HL-60/S4 (cell line): Measurements from ENCODE around the gene RARB.

ENCODE experiments used
- in situ Hi-C: fragments of 300-500 bp; cut with MboI; formaldehyde crosslinking; loops from 2 replicates; pipeline ENCODE4 v1.14.3; 2022; ENCODE audit warnings: low sequenced_read_pairs

The RARB gene

DNA sequence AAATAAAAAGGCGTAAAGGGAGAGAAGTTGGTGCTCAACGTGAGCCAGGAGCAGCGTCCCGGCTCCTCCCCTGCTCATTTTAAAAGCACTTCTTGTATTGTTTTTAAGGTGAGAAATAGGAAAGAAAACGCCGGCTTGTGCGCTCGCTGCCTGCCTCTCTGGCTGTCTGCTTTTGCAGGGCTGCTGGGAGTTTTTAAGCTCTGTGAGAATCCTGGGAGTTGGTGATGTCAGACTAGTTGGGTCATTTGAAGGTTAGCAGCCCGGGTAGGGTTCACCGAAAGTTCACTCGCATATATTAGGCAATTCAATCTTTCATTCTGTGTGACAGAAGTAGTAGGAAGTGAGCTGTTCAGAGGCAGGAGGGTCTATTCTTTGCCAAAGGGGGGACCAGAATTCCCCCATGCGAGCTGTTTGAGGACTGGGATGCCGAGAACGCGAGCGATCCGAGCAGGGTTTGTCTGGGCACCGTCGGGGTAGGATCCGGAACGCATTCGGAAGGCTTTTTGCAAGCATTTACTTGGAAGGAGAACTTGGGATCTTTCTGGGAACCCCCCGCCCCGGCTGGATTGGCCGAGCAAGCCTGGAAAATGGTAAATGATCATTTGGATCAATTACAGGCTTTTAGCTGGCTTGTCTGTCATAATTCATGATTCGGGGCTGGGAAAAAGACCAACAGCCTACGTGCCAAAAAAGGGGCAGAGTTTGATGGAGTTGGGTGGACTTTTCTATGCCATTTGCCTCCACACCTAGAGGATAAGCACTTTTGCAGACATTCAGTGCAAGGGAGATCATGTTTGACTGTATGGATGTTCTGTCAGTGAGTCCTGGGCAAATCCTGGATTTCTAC lies at the start of gene RARB:
TSS of gene RARB (plus strand) at position 322 of the 847 bp plus-strand sequence. CDS start at position 791, 469 bp downstream.
- in situ Hi-C loops = no loop called here

DNA sequence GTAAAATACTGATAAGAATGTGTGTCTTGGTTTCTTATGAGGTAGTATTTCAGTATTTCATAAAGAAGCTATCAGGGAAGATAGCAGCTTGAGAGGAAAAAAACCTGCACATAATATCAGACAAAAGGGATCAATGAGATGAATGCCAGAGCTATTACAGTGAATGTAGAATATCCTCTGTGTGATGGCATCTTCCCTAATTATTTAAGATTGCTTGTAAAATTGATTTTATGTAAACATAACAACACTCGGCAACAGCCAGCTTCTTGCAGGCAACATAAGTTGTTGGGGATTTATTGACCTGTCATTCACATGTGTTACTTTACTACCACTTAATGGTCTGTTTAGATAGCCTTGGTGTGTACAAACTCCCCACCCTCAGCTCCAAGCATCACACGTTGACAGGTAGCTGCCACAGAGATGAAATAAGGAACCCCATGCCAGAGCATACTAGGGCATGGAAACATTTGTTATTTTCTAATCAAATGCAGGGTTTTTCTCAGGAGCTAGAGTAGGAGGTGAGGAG lies 49.2 kb upstream of the RARB start:
- in situ Hi-C loops = no loop called here

DNA sequence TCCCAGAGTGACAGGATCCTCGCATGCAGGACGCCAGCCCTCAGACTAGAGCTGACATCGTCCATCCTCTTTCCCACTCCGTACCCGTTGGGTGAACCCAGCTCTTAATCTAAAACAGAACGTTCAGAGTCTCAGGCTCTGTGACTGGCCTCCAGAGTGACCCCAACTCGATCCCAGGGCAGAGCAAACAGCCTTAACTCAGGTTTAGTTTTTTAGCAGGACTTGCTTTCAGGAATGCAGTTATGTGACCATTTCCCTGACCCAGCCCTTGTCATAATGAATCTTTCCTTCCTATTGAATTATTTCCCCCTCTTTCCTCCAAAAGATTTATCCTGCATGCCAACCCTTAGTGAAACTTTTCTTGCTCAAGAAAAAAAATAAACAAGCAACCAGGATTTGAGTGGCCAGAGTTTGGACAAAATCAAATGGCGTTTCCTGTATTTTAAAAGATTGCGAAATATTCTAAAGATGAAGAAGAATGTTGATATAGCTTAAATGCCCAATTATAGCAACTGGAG lies 47.8 kb upstream of the RARB start:
- in situ Hi-C loops = no loop called here

DNA sequence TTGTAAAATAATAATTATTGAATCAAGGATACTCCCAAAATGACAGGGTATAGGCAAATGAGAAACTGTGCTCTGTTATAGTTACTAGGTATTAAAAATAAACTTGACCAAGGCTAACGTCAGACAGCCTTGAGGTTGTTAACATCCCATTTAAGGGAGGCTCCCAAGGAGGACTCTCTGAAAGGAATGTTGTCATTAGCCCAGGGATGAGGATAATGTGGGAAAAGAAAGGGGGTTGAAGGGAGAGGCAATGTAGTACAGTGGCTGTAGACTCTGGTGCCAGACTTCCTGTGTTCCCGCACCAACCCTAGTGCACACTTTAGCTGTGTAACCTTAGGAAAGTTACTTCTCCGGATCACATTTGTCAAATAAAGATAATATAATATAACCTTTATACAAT lies 47.0 kb upstream of the RARB start:
- in situ Hi-C loops = no loop called here

DNA sequence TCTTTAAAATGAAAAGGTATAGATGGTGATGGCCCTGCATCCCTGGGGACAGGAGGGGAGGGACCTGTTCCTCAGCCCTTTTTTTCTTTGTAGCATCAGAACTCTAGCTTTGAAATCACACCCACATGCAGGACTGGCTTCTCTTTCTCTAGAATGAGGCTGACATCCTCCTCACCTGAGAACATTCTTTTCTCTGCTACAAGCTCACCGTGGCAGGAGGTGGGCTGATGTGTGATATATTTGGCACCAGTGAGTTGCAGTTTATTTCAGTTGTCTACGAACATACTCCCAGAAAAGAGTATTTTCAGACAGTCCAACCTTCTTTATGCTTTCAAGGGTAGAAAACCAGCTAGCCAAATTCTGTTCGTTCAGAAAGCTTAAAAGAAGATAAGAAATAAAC lies 43.6 kb upstream of the RARB start:
- in situ Hi-C loops = no loop called here

DNA sequence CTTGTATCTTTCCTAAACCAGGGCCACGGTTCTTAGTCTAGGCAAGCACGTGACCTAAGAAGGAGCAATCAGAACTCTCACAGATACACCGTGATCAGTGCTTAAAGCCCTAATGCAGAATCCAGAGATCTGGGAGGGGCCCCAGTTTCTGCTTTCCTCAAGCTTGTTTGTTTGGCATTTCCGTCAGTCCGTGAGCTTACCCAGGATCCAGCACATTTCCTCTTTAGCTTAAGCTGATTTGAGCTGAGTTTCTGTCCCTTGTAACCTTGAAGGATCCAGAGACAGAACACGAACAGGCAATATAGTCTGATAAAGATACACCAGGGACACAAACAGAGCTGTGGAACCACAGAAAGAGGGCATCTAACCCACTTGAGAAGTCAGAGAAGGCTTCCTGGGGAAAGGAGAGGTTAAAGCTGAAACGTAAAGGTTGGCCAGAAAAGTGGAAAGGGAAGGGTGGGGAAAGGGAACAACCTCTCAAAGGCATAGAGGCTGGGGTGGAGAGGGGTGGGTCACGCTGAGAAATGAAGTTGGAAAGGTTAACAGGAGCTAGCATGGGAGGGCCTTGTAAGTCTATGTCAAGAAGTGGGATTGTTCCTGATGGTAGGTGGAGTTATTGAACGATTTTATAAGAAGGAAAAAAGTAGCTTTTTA lies 42.1 kb upstream of the RARB start:
- in situ Hi-C loops = no loop called here

DNA sequence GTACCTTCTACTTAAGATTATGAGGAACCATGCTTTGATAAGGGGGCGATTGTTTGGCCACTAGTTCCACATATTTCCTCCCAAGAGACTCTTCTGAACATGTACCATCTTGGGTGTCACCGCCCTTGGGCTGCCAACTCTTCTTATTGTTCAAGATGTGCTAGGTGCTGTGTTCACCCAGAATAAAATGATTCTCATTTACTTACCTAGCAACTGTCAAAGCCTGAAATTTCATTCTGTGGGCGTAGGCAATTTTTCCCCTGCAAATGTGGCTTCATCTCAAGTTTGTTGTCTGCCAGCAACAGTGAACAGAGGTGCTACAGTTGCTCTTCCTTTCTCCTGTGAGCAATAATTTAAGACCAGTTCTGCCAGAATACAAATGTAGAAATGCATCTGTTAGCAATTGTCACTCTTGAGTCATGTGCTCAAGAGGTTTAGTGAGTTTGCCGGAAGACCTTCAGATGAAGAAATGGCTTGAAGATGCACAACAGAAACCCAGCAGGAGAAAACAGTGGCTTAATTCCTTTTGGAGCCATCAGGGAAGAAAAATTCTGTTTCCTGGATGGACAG lies 41.3 kb upstream of the RARB start:
- in situ Hi-C loops = no loop called here

DNA sequence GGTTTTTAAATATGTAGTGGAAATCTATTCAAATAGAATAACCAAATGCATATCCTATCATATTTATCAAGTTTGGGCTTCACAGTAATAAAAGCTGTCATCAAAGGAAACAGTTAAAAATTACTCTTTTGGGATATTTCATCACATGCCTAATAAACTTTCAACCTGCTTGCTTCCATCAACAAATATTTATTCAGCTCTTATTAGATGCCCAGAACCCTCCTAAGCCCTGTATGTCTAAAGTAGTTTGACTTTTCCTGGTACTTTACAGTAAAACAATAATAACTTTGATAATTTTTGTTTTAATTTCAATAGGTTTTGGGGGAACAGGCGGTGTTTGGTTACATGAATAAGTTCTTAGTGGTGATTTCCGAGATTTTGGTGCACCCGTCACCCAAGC lies 37.5 kb upstream of the RARB start:
- in situ Hi-C loops = no loop called here

DNA sequence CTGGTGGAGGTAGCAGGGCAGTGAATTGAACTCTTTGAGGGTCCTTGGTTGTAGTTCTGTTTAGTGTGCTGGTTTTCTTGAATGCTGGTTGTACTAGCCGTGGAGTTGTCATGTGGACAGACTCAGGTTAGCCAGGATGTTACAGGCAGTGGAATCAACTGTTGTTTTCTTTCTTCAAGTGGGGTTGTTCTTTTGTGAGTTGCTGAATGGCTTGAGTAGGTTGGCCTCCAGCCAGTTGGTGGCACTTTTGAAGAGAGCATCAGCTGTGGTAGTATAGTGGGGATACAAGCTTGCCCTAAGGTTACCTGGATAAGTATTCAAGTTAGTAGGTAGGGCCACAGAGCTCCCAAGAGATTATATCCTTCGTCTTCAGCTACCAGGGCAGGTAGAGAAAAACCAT lies 31.8 kb upstream of the RARB start:
- in situ Hi-C loops = no loop called here

DNA sequence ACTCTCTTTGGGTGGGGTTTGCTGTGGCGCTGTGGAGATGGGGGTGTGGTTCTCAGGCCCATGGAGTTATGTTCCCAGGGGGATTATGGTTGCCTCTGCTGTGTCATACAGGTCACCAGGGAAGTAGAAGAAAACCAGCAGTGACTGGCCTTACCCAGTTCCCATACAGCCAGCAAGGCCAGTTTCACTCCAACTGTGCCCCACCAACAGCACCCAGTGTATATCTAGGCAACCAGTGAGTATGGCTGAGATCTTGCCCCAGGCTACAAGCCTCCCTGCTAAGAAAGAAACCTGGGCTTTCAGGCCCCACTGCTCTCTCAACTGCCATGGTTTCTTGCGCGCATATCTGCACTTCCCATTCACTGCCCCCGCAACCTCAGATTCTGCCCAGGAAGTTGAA lies 31.4 kb upstream of the RARB start:
- in situ Hi-C loops = no loop called here

DNA sequence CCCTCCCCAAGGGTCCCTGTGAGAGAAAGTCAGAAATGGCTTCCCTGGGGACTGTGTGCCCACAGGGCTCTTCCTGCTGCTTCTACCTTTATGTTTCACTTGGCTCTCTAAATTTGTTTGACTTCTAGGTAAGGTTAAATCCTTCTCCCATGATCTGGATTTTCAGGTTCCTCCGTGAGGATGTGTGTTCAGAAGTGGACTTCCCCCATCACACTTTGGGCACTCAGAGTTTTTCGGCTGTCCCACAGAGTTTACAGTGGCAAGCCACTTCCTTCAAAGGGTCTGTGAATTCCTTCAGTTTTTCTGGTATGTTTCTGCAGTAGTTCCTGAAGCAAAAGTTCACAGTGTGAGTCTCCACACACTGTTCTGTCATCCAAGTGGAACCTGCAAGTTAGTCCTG lies 30.9 kb upstream of the RARB start:
- in situ Hi-C loops = no loop called here

DNA sequence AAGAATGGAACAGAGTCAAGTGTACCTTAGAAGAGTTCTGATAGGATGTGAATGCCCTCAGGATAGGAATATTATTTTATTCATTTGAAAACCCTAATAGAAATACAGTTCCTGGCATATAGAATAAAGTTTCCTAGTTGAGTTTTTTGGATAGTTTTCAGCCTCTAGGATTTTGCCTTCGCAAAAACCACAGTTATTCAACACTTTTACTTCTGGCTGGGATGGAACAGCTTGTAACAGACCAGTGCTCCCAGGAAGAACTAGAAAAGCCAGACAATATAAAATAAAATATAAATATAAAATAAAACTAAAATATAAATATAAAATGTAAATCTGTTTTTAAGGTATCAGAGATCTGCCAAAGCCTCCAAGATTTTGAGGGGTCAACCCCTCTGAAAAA lies 27.5 kb upstream of the RARB start:
- in situ Hi-C loops = no loop called here

DNA sequence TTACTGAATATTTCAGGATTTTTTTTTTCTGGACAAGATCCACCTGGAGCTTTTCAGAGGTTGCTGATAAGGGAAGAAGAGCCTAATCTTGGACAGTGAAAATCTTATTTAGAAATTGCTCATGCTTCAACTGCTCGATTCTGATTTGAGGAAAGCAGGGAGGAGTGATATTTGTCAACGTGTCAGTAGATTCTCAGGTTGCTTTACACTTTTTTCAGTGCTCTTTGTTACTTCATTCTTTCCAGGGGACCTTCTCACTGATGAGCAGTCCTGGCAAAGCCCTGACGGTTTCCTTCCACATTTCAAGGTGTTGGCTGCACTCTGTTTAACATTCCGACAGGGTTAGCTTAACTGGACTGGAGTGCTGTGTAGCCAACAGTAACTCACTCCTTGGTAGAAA lies 24.1 kb upstream of the RARB start:
- in situ Hi-C loops = no loop called here

DNA sequence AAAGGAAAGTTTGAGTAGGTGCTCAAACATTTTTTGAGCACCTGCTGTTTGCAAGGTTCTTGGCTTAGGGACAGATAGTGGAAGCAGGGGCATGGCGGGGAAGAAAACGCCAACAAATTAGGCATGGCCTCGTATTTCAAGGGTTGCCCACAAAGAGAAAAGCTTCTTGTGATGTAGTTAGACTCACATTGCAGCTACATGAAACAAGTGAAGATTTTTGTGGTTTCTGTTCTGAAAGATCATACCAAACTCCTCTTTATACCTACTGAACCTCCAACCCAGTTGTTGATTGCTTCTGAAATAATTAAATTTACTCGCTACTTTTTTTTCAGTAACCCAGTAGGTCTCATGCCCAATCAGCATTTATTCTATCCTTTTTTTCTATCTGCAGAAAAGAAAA lies 23.5 kb upstream of the RARB start:
- in situ Hi-C loops = no loop called here

DNA sequence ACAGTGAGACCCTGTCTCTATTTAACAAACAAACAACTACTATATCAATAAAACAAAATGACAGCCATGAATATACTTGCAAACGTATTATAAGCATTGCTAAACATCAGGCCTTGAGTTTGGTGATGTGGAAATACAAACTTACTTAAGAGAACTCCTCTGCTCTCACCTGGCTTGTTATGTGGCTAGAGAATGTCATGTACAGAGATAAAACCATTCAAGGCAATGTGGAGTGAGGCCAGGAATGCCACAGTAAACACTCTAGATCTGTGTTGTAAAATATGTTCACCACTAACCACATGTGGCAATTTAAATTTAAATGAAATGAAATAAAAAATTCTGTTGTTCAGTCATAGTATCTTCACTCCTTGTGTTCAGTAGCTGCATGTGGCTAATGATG lies 22.7 kb upstream of the RARB start:
- in situ Hi-C loops = no loop called here

DNA sequence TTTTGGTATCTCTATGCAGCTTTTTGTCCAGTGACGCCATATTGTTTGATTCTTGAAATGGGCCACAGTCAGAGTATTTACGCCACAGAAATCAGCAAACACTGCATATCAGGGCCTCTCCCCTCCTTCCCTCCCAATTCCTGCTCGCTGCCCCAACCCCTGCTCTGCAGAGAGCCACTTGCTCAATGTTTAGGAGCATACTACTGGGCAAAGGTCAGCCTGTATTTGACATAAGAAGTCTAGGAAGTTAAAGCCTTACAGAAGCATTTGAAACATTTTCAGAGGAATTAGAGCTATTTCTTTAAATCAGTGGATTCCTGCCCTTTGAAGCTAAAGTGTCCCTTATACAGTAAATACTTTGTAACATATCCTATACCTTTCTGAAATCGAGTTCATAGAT lies 17.4 kb upstream of the RARB start:
- in situ Hi-C loops = no loop called here

DNA sequence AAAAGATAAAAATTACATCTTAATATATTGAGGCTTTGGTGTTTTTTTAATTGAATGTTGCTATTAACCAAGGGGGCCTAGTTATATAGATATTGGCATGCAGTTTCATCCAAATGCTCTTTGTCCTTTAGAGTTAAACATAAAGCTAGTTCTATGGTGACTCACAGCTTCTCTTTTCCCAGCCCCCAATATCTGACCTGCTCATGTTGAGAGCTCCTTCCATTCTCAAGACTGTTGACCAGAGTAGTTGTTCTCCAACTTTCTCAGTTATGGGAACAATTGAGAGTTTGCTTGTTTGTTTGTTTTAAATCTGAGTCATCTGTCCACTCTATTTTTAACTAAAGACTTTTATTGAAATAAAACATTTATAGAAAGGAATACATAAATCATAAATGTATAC lies 15.8 kb upstream of the RARB start:
- in situ Hi-C loops = no loop called here

DNA sequence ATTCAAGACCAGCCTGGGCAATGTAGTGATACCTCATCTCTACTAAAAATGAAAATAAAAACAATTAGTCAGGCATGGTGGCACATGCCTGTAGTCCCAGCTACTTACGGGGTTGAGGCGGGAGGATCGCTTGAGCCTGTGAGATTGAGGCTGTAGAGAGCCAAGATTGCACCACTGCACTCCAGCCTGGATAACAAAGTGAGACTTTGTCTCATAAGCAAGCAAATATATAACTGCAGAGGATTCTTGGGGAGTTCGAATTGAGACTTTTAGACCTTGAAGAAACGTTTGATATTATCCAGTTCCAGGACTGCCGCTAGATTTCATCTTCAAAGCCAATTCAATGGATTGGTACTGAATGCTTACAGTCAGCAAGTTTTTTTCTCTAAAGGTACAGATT lies 11.9 kb upstream of the RARB start:
- in situ Hi-C loops = no loop called here

DNA sequence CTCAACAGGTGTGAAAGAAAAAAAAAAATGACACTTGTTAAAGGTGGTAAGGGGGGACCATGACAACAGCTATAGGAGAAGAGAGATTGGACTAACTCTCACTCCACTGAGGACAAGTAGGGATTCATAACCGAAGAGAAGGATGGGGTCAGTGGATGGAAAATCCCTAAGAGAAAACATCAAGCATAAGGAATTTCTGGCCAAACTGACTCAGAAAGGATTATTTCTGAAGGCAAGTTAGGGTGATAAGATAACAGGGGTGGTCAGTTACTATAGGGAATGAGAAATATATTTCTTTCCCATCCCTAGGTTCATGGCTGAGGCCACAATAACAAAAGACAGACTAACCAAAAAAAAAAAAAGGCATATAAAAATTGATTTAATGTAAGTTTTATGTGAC lies 9.5 kb upstream of the RARB start:
- in situ Hi-C loops = no loop called here

DNA sequence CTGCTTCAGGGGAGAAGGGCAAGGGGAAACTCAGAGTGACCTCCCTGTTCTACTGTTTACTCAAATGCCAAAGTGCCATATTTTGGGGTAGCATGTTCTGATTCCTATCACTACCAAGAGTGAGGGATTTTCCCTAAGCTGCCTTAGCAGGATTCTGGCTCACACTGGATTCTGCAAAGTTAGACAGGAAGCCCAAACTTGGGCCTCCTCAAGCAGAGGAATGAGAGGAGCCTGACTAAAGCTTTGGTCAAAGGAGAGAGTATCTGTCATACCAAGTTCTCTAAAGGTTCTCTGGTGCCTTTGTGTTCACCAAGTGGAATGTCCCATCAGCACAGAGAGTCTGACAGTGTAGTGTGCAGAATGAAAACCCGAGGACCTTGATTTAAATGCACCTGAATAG lies 8.8 kb upstream of the RARB start:
- in situ Hi-C loops = no loop called here

DNA sequence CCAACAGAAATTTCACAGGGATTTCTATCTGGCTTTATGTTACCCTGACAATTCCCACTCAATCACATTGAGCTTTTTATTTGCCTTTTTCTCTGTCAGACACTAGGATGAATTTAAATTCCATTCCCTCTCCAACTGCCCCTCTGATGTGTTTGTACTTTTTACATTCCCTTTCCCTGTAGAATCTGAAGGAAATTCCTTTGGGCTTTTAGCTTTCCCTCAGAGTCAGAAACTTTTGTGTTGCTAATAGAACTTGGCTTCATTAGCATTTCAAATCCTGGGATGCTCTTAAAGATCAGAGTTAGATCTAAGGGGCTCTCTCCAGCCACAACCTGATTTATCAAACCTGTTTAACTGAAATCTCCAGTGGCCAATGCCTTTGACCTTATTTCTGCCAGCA lies 7.9 kb upstream of the RARB start:
- in situ Hi-C loops = no loop called here

DNA sequence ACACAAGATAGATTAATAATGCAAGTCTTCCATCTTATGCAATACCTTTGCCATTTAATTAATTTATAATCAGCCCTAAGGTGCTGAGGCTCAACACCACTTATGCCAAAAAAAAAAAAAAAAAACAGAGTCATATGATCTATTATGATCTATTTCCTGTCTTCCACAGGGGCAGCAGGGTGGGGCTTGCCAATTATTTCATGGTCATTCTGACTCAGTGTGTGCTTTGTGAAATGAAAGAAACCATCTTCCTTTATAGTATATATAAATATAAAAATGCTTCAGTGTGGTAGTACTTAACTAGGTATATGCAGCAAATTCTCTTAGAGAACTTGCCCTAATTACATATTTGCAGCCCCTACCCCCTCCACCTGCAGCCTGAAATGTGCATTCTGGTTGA lies 7.2 kb upstream of the RARB start:
- in situ Hi-C loops = no loop called here
